ENCODE data around the gene NCMAP. TPM values are rescaled to one million over a fixed set of nuclear protein-coding genes. Genes with fewer than 3 reads are reported as not detected.
"Not testable (repeated sequence)": the region's sequence is repeated elsewhere in the genome, so short reads cannot be mapped to it uniquely, and the experiment has no call there.

Gene NCMAP
- total RNA-seq, 4 donors from 2014 or later: 0.16 to 1.9 (median 0.27) TPM; not detected in 1

DNA sequence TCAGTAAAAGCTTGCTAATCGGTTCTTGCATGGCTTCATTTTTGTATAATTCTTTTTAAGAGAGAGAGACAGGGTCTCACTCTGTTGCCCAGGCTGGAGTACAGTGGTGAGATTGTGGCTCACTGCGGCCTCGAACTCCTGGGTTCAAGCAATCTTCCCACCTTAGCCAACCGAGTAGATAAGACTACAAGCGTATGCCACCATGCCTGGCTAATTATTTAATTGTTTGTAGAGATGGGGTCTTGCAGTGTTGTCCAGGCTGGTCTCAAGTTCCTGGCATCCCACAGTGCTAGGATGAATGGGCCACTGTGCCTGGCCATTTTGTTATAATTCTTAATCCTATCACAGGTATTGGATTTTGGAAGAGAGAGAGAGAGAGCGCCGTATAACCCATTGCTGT lies 29.8 kb upstream of the NCMAP start:
- Histone ChIP-seq H3K27ac (no peak overlapping the region), H3K4me1 (no peaks in the 10 kb centered on the region), H3K9me3 (no peaks in the 10 kb centered on the region), H3K36me3 (peaks cover 0 to 11% of the 10 kb centered on the region in 2 donors), H3K27me3 (no peaks in the 10 kb centered on the region), H3K4me3 (no peak overlapping the region)
- no peak for ATAC-seq
- WGBS, 2 donors (ENCODE audit: low coverage in 1 of 2): 77 to 81% methylated on average over 6 to 7 of the region's 7 CpGs
- TF ChIP-seq EP300 (IDR thresholded peaks at IDR 0.05) (no peak), POLR2A (IDR thresholded peaks at IDR 0.05) (no peak), POLR2AphosphoS5 (IDR thresholded peaks at IDR 0.05) (no peak)
- TF ChIP-seq, protein P1, sequence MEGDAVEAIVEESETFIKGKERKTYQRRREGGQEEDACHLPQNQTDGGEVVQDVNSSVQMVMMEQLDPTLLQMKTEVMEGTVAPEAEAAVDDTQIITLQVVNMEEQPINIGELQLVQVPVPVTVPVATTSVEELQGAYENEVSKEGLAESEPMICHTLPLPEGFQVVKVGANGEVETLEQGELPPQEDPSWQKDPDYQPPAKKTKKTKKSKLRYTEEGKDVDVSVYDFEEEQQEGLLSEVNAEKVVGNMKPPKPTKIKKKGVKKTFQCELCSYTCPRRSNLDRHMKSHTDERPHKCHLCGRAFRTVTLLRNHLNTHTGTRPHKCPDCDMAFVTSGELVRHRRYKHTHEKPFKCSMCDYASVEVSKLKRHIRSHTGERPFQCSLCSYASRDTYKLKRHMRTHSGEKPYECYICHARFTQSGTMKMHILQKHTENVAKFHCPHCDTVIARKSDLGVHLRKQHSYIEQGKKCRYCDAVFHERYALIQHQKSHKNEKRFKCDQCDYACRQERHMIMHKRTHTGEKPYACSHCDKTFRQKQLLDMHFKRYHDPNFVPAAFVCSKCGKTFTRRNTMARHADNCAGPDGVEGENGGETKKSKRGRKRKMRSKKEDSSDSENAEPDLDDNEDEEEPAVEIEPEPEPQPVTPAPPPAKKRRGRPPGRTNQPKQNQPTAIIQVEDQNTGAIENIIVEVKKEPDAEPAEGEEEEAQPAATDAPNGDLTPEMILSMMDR (IDR thresholded peaks at IDR 0.05): no peak

DNA sequence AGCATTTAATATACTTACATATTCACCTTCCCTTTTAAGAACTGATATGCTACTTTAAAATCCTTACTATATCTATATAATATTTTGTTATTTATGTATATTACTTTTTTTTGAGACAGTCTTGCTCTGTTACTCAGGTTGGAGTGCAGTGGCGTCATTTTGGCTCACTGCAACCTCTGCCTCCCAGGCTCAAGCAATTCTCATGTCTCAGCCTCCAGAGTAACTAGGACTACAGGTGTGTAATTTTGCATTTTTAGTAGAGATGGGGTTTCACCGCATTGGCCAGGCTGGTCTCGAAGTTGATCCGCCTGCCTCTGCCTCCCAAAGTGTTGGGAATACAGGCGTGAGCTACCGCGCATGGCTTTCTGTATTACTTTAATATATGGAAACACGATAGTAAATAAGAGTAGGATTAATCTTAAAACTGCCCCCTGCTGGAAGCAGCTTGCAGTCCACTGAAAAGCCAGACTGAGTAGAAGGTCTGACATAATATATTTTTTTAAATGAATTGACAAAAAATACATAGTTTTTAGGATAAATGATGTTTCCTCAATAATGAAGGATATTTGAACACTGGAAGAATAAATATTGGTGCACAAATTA lies 28.8 kb upstream of the NCMAP start:
- 64% methylated on average over 2 of the region's 8 CpGs; no CpG with 5 or more reads in 1 of the 2 donors for WGBS, 2 donors (ENCODE audit: low coverage in 1 of 2)
- H3K9me3 ChIP-seq: no peaks in the 10 kb centered on the region
- no peak for ATAC-seq
- H3K27me3 ChIP-seq: no peaks in the 10 kb centered on the region
- H3K4me1 ChIP-seq: no peaks in the 10 kb centered on the region
- no peak overlapping the region for H3K4me3 ChIP-seq
- TF ChIP-seq EP300 (IDR thresholded peaks at IDR 0.05) (no peak), POLR2A (IDR thresholded peaks at IDR 0.05) (no peak), POLR2AphosphoS5 (IDR thresholded peaks at IDR 0.05) (no peak)
- TF ChIP-seq, protein P1 (IDR thresholded peaks at IDR 0.05): peak in 1 of 4 experiments; percentile 32
- no peak overlapping the region for H3K27ac ChIP-seq
- H3K36me3 ChIP-seq: peaks cover 0 to 14% of the 10 kb centered on the region in 2 donors

DNA sequence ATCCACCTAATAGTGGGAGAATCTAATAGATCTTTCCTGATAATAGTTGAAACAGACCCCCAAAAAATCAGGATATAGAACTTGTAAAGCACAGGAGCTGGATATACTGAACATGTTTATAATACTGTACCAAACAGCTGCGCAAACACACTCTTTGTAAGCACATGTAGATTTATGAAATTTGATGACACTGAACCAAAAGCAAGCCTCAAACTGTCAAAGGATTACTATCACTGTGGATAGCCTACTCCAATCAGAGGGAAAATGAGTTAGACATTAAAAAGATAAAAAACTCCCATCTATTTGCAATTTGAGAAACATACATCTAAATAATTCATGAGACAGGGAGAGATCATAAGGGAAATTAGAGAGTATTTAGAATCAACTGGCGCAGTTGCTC lies 27.1 kb upstream of the NCMAP start:
- Histone ChIP-seq H3K27ac (no peak overlapping the region), H3K4me1 (no peaks in the 10 kb centered on the region), H3K9me3 (no peaks in the 10 kb centered on the region), H3K27me3 (no peaks in the 10 kb centered on the region), H3K4me3 (no peak overlapping the region), H3K36me3 (peaks cover 0 to 20% of the 10 kb centered on the region in 2 donors)
- ATAC-seq: no peak
- 90 to 96% methylated on average over 2 of the region's 2 CpGs for WGBS, 2 donors (ENCODE audit: low coverage in 1 of 2)
- TF ChIP-seq EP300 (IDR thresholded peaks at IDR 0.05) (no peak), POLR2A (IDR thresholded peaks at IDR 0.05) (no peak)
- TF ChIP-seq, protein P1 (IDR thresholded peaks at IDR 0.05): no peak

DNA sequence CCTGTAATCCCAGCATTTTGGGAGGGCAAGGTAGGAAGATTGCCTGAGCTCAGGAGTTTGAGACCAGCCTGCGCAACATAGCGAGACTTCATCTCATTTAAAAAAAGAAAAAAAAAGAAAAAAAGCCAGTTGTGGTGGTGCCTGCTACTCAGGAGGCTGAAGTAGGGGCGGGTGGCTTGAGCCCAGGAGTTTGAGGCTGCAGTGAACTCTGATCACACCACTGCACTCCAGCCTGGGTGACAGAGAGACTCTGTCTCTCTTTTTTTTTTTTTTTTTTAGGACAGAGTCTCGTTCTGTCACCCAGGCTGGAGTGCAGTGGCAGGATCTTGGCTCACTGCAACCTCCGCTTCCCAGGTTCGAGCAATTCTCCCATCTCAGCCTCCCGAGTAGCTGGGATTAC lies 26.6 kb upstream of the NCMAP start:
- not testable (repeated sequence) for H3K4me3 ChIP-seq, H3K4me1 ChIP-seq, ATAC-seq, H3K27me3 ChIP-seq, H3K27ac ChIP-seq, H3K9me3 ChIP-seq
- H3K36me3 ChIP-seq: peaks cover 0 to 22% of the 10 kb centered on the region in 2 donors
- 92 to 100% methylated on average over 3 to 7 of the region's 7 CpGs for WGBS, 2 donors (ENCODE audit: low coverage in 1 of 2)

DNA sequence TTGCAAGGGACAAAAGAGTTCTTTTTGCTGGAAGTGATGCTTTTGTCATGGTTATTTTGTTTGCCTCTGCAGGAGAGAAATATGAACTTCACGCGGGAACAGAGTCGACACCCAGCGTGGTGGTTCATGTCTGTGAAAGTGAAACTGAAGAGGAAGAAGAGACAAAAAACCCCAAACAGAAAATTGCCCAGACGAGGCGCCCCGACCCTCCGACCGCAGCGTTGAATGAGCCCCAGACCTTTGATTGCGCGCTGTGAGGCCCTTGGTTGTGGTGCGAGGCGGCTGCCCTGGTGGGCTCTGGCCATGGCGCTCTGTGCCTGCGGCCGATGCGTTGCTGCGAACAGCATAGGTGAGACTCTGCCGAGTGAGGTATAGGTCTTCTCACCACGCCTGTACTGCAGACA lies 20.9 kb upstream of the NCMAP start:
- Histone ChIP-seq H3K4me3 (peak overlapping the region in 1 of 2 donors; percentile 17), H3K27ac (no peak overlapping the region), H3K27me3 (no peaks in the 10 kb centered on the region), H3K4me1 (no peaks in the 10 kb centered on the region), H3K36me3 (peaks cover 0 to 46% of the 10 kb centered on the region in 2 donors), H3K9me3 (no peaks in the 10 kb centered on the region)
- WGBS, 2 donors (ENCODE audit: low coverage in 1 of 2): 81 to 87% methylated on average over 3 to 15 of the region's 21 CpGs
- ATAC-seq: no peak
- no peak for TF ChIP-seq POLR2A (IDR thresholded peaks at IDR 0.05)
- no peak for TF ChIP-seq EP300 (IDR thresholded peaks at IDR 0.05)
- TF ChIP-seq POLR2AphosphoS5 (IDR thresholded peaks at IDR 0.05): no peak
- TF ChIP-seq, protein P1 (IDR thresholded peaks at IDR 0.05): no peak

Measured in gastroesophageal sphincter (tissue), 4 donors.